HepG2 (cell line): Measurements from ENCODE around the gene MAP2K3. TPM values are rescaled to one million over a fixed set of nuclear protein-coding genes. Genes with fewer than 3 reads are reported as not detected.

Experiments
- FOXP1 ChIP-seq, 2 experiments: fragments of 450-650 bp in 1 of 2; IDR thresholded peaks; 2 replicates each; pipeline ENCODE4 v1.6.1; 2017 to 2018; ENCODE audit warnings: antibody characterized with exemption in 1 of 2
- HHEX ChIP-seq: IDR thresholded peaks from 2 replicates; pipeline ENCODE4 v1.6.1; 2016; ENCODE audit warnings: control low read depth
- HOXA5 ChIP-seq: sonication (generic); formaldehyde crosslinking; IDR thresholded peaks from 2 replicates; pipeline ENCODE4 v1.4.0; 2020; ENCODE audit warnings: missing genetic modification reagents
- KLF9 ChIP-seq: IDR thresholded peaks from 2 replicates; pipeline ENCODE4 v1.6.1; 2016; ENCODE audit warnings: low read depth
- NFYB ChIP-seq: sonication (generic); formaldehyde crosslinking; IDR thresholded peaks from 2 replicates; pipeline ENCODE4 v1.4.0; 2020; ENCODE audit warnings: missing genetic modification reagents
- PHF20 ChIP-seq: sonication (generic); formaldehyde crosslinking; IDR thresholded peaks from 2 replicates; pipeline ENCODE4 v1.5.0; 2020; ENCODE audit warnings: mild to moderate bottlenecking, missing genetic modification reagents
- PITX1 ChIP-seq: sonication (generic); formaldehyde crosslinking; IDR thresholded peaks from 2 replicates; pipeline ENCODE4 v1.5.1; 2020; ENCODE audit warnings: mild to moderate bottlenecking, missing genetic modification reagents
- RCOR2 ChIP-seq: IDR thresholded peaks from 2 replicates; pipeline ENCODE4 v1.6.1; 2016; ENCODE audit warnings: missing biosample characterization, missing genetic modification reagents
- SRSF4 ChIP-seq: fragments of 200-400 bp; formaldehyde crosslinking; IDR thresholded peaks from one replicate; pipeline ENCODE4 v1.6.1; 2018; ENCODE audit warnings: mild to moderate bottlenecking, low read depth, low read length, moderate library complexity; ENCODE audit not compliant: poor library complexity, severe bottlenecking
- TBL1XR1 ChIP-seq: fragments of 150-350 bp; IDR thresholded peaks from 2 replicates; pipeline ENCODE4 v1.6.1; 2014; ENCODE audit warnings: borderline replicate concordance, low read length; ENCODE audit not compliant: partially characterized antibody
- TOE1 ChIP-seq: sonication (generic); formaldehyde crosslinking; IDR thresholded peaks from 2 replicates; pipeline ENCODE4 v1.4.0; 2020; ENCODE audit warnings: mild to moderate bottlenecking, missing genetic modification reagents
- WIZ ChIP-seq: sonication (generic); formaldehyde crosslinking; IDR thresholded peaks from 2 replicates; pipeline ENCODE4 v1.5.1; 2020; ENCODE audit warnings: mild to moderate bottlenecking, missing genetic modification reagents
- ZNF235 ChIP-seq: sonication (generic); formaldehyde crosslinking; IDR thresholded peaks from 2 replicates; pipeline ENCODE4 v1.8.1; 2023; ENCODE audit warnings: mild to moderate bottlenecking, missing genetic modification reagents, borderline replicate concordance
- ZNF382 ChIP-seq: sonication (generic); formaldehyde crosslinking; IDR thresholded peaks from 2 replicates; pipeline ENCODE4 v1.5.0; 2020; ENCODE audit warnings: missing genetic modification reagents, mild to moderate bottlenecking, borderline replicate concordance
- ZNF589 ChIP-seq: sonication (generic); formaldehyde crosslinking; conservative IDR thresholded peaks from 2 replicates; pipeline ENCODE4 v1.8.0; 2022; ENCODE audit warnings: mild to moderate bottlenecking, moderate library complexity, missing genetic modification reagents
- ZNF740 ChIP-seq: sonication (generic); formaldehyde crosslinking; IDR thresholded peaks from 2 replicates; pipeline ENCODE4 v1.4.0; 2020; ENCODE audit warnings: missing genetic modification reagents
- ZNF780A ChIP-seq: sonication (generic); formaldehyde crosslinking; IDR thresholded peaks from 2 replicates; pipeline ENCODE4 v1.8.0; 2022; ENCODE audit warnings: mild to moderate bottlenecking, missing genetic modification reagents, moderate library complexity
- polyA plus RNA-seq, 8 experiments: library from polyadenylated mRNA; depleted of rRNA in 3 of 8; stranded (reverse) in 7 of 8; unstranded in 1 of 8; fragments of >200 nt; fragmentation: Illumina TruSeq in 4 of 8; extraction: Trizol in 4 of 8; gene quantifications; 2 replicates each; pipeline versions ENCODE4 v1.2.1 to v1.2.3, GENCODE V29; 2011 to 2016; ENCODE audit warnings: low read depth in 4 of 8, missing spikeins in 1 of 8, mixed read lengths in 1 of 8; ENCODE audit not compliant: insufficient read depth in 1 of 8
- total RNA-seq, 5 experiments: library from RNA; depleted of rRNA; stranded (reverse); fragments of >200 nt; fragmentation: Illumina TruSeq; extraction: Trizol; gene quantifications; 2 replicates each; pipeline ENCODE4 v1.2.3, GENCODE V29; 2016; ENCODE audit warnings: low read depth in 1 of 5
- TF ChIP-seq, protein P1 (sequence below): sonication (generic); formaldehyde crosslinking; IDR thresholded peaks from 2 replicates; pipeline ENCODE4 v1.4.0; 2020; ENCODE audit warnings: missing genetic modification reagents, borderline replicate concordance
- TF ChIP-seq, protein P2 (sequence below): sonication (generic); formaldehyde crosslinking; conservative IDR thresholded peaks from 2 replicates; pipeline ENCODE4 v1.4.0; 2020; ENCODE audit warnings: missing genetic modification reagents
- TF ChIP-seq, protein P3 (sequence below): IDR thresholded peaks from 2 replicates; pipeline ENCODE4 v1.6.1; 2016; ENCODE audit warnings: mild to moderate bottlenecking
- TF ChIP-seq, protein P4 (sequence below): sonication (generic); formaldehyde crosslinking; conservative IDR thresholded peaks from 2 replicates; pipeline ENCODE4 v1.4.0; 2020; ENCODE audit warnings: missing genetic modification reagents

Gene MAP2K3
- total and polyA plus RNA-seq, 2 of the 13 experiments (the other 11 are each of a cell fraction or from before 2014, with no cell fraction given): 20.5 to 27.4 TPM

DNA sequence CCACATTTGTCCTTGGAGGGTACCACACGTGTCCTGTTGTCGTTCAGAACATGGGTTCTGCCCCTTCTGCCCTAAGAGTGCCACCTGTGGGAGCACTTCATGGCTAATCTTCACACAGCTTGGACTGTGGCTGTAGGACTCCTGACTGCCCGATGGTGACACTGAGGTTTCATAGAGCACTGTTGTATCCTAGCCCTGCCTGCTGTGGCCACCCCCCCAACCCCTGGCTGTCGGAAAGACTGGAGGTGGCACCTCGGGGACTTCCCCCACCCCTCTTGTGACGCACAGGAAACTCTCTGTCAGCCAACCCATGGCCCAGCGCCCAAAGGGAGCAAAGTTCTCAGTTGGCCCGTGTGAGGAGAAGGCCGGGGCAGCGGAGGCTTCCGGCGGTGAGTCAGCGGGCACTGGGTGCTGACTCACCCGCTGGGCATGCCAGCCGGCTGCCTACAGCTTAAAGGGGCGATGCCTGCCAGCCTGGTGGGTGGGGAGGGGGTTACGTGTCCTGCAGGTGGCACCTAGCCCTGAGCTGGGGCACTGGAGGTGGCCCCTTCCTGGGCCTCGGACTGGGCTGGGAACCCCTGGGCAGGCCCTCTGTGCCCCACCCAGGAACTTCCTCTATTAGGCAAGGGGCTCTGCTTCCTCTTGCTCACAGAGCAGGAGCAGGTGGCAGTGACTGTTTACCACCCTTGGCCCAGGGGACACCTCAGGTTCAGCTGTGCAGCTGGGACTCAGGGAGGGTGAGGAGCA is 3.4 kb downstream of the MAP2K3 start (continued):
- TF ChIP-seq, protein P1, sequence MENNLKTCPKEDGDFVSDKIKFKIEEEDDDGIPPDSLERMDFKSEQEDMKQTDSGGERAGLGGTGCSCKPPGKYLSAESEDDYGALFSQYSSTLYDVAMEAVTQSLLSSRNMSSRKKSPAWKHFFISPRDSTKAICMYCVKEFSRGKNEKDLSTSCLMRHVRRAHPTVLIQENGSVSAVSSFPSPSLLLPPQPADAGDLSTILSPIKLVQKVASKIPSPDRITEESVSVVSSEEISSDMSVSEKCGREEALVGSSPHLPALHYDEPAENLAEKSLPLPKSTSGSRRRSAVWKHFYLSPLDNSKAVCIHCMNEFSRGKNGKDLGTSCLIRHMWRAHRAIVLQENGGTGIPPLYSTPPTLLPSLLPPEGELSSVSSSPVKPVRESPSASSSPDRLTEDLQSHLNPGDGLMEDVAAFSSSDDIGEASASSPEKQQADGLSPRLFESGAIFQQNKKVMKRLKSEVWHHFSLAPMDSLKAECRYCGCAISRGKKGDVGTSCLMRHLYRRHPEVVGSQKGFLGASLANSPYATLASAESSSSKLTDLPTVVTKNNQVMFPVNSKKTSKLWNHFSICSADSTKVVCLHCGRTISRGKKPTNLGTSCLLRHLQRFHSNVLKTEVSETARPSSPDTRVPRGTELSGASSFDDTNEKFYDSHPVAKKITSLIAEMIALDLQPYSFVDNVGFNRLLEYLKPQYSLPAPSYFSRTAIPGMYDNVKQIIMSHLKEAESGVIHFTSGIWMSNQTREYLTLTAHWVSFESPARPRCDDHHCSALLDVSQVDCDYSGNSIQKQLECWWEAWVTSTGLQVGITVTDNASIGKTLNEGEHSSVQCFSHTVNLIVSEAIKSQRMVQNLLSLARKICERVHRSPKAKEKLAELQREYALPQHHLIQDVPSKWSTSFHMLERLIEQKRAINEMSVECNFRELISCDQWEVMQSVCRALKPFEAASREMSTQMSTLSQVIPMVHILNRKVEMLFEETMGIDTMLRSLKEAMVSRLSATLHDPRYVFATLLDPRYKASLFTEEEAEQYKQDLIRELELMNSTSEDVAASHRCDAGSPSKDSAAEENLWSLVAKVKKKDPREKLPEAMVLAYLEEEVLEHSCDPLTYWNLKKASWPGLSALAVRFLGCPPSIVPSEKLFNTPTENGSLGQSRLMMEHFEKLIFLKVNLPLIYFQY (CRISPR knock-in tag): peak; percentile 83; the same call in 1 of the 2 replicates
- TF ChIP-seq PITX1 (CRISPR knock-in tag) (peak; percentile 81), ZNF589 (CRISPR knock-in tag) (no peak), TBL1XR1 (no peak), TOE1 (CRISPR knock-in tag) (no peak), PHF20 (CRISPR knock-in tag) (peak; percentile 50; the same call in 1 of the 2 replicates), HHEX (CRISPR knock-in tag) (no peak), ZNF235 (CRISPR knock-in tag) (no peak), RCOR2 (CRISPR knock-in tag) (no peak), KLF9 (CRISPR knock-in tag) (no peak), SRSF4 (no peak), NFYB (CRISPR knock-in tag) (peak; percentile 41; the same call in 1 of the 2 replicates), HOXA5 (peak; percentile 57), ZNF780A (CRISPR knock-in tag) (no peak), WIZ (CRISPR knock-in tag) (no peak), ZNF740 (CRISPR knock-in tag) (peak; percentile 98), FOXP1 (IDR thresholded peaks at IDR 0.05) (no peak), FOXP1 (CRISPR knock-in tag; IDR thresholded peaks at IDR 0.05) (no peak), ZNF382 (CRISPR knock-in tag) (no peak)
- TF ChIP-seq, protein P2, sequence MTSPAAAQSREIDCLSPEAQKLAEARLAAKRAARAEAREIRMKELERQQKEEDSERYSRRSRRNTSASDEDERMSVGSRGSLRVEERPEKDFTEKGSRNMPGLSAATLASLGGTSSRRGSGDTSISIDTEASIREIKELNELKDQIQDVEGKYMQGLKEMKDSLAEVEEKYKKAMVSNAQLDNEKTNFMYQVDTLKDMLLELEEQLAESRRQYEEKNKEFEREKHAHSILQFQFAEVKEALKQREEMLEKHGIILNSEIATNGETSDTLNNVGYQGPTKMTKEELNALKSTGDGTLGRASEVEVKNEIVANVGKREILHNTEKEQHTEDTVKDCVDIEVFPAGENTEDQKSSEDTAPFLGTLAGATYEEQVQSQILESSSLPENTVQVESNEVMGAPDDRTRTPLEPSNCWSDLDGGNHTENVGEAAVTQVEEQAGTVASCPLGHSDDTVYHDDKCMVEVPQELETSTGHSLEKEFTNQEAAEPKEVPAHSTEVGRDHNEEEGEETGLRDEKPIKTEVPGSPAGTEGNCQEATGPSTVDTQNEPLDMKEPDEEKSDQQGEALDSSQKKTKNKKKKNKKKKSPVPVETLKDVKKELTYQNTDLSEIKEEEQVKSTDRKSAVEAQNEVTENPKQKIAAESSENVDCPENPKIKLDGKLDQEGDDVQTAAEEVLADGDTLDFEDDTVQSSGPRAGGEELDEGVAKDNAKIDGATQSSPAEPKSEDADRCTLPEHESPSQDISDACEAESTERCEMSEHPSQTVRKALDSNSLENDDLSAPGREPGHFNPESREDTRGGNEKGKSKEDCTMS (CRISPR knock-in tag): no peak
- TF ChIP-seq, protein P3, sequence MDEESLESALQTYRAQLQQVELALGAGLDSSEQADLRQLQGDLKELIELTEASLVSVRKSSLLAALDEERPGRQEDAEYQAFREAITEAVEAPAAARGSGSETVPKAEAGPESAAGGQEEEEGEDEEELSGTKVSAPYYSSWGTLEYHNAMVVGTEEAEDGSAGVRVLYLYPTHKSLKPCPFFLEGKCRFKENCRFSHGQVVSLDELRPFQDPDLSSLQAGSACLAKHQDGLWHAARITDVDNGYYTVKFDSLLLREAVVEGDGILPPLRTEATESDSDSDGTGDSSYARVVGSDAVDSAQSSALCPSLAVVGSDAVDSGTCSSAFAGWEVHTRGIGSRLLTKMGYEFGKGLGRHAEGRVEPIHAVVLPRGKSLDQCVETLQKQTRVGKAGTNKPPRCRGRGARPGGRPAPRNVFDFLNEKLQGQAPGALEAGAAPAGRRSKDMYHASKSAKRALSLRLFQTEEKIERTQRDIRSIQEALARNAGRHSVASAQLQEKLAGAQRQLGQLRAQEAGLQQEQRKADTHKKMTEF: peak; percentile 86; the same call in 1 of the 2 replicates
- TF ChIP-seq, protein P4, sequence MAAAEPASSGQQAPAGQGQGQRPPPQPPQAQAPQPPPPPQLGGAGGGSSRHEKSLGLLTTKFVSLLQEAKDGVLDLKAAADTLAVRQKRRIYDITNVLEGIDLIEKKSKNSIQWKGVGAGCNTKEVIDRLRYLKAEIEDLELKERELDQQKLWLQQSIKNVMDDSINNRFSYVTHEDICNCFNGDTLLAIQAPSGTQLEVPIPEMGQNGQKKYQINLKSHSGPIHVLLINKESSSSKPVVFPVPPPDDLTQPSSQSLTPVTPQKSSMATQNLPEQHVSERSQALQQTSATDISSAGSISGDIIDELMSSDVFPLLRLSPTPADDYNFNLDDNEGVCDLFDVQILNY: no peak
